SJCRH30 (cell line): ENCODE data around the gene IRF9. TPM values are rescaled to one million over a fixed set of nuclear protein-coding genes. Genes with fewer than 3 reads are reported as not detected.

ENCODE experiments used
- DNase-seq, 2 experiments: peaks; one replicate each; pipeline ENCODE4 v3.0.0-alpha.2; 2015 to 2020
- H3K27ac ChIP-seq: fragments of 250-450 bp; sonication (Bioruptor Pico); 2 replicates; pipeline ENCODE4 v1.5.1; 2020; ENCODE audit warnings: mild to moderate bottlenecking, moderate library complexity
- H3K27me3 ChIP-seq: fragments of 250-450 bp; sonication (Bioruptor Pico); 2 replicates; pipeline ENCODE4 v1.5.1; 2020; ENCODE audit warnings: mild to moderate bottlenecking, moderate library complexity
- H3K36me3 ChIP-seq: fragments of 250-450 bp; sonication (Bioruptor Pico); 2 replicates; pipeline ENCODE4 v1.5.1; 2020; ENCODE audit warnings: mild to moderate bottlenecking, moderate library complexity
- H3K4me1 ChIP-seq: fragments of 250-450 bp; sonication (Bioruptor Pico); 2 replicates; pipeline ENCODE4 v1.5.1; 2020; ENCODE audit warnings: mild to moderate bottlenecking, moderate library complexity
- H3K4me3 ChIP-seq: fragments of 250-450 bp; sonication (Bioruptor Pico); 2 replicates; pipeline ENCODE4 v1.5.1; 2020; ENCODE audit warnings: mild to moderate bottlenecking, moderate library complexity
- H3K9me3 ChIP-seq: fragments of 250-450 bp; sonication (Bioruptor Pico); replicated peaks from 2 replicates; pipeline ENCODE4 v1.5.1; 2020; ENCODE audit warnings: mild to moderate bottlenecking, moderate library complexity
- total RNA-seq: library from RNA; depleted of rRNA; stranded (reverse); fragments of >200 nt; shearing (Covaris generic); gene quantifications from 2 replicates; pipeline ENCODE4 v1.2.3, GENCODE V29; 2014

IRF9 gene
- total RNA-seq, 1 experiment from 2014 or later, result 15.9 TPM

- Histone ChIP-seq H3K4me1 (peaks cover 7% of the 10 kb centered on the region; the same call in 1 of the 2 replicates), H3K9me3 (no peaks in the 10 kb centered on the region), H3K27me3 (no peaks in the 10 kb centered on the region), H3K4me3 (no peak overlapping the region), H3K27ac (no peak overlapping the region), H3K36me3 (peaks cover 48% of the 10 kb centered on the region)
- no peak for DNase-seq
These were observed 23.3 kb downstream of the IRF9 start for GRCh38 chr14:24184104-24184970.

- H3K4me3 ChIP-seq, result no peak overlapping the region
- H3K9me3 ChIP-seq, result no peaks in the 10 kb centered on the region
- DNase-seq, result no peak
- H3K4me1 ChIP-seq, result peaks cover 7% of the 10 kb centered on the region; the same call in 1 of the 2 replicates
- H3K36me3 ChIP-seq, result peaks cover 44% of the 10 kb centered on the region
- no peaks in the 10 kb centered on the region for H3K27me3 ChIP-seq
- no peak overlapping the region for H3K27ac ChIP-seq
These were observed 24.0 kb downstream of the IRF9 start for GRCh38 chr14:24185026-24185425.

- Histone ChIP-seq H3K9me3 (no peaks in the 10 kb centered on the region), H3K27me3 (no peaks in the 10 kb centered on the region), H3K4me3 (no peak overlapping the region), H3K4me1 (peaks cover 7% of the 10 kb centered on the region; the same call in 1 of the 2 replicates), H3K27ac (no peak overlapping the region), H3K36me3 (peaks cover 40% of the 10 kb centered on the region)
- no peak for DNase-seq
These were observed 24.7 kb downstream of the IRF9 start for GRCh38 chr14:24185741-24186140.

GRCh38 chr14:24186831-24187538 lies 25.9 kb downstream of the IRF9 start:
- Histone ChIP-seq H3K27ac (no peak overlapping the region), H3K4me1 (peaks cover 7% of the 10 kb centered on the region; the same call in 1 of the 2 replicates), H3K36me3 (peaks cover 32% of the 10 kb centered on the region), H3K4me3 (no peak overlapping the region), H3K27me3 (no peaks in the 10 kb centered on the region), H3K9me3 (no peaks in the 10 kb centered on the region)
- DNase-seq, result no peak

GRCh38 chr14:24187539-24187915 lies 26.5 kb downstream of the IRF9 start:
- no peak overlapping the region for H3K27ac ChIP-seq
- H3K4me1 ChIP-seq, result peaks cover 7% of the 10 kb centered on the region; the same call in 1 of the 2 replicates
- H3K27me3 ChIP-seq, result no peaks in the 10 kb centered on the region
- peak overlapping the region; percentile 79 for H3K4me3 ChIP-seq
- DNase-seq, result no peak
- no peaks in the 10 kb centered on the region for H3K9me3 ChIP-seq
- peaks cover 34% of the 10 kb centered on the region for H3K36me3 ChIP-seq

- peak; percentile 98 for DNase-seq
- peaks cover 30% of the 10 kb centered on the region for H3K36me3 ChIP-seq
These were observed 27.4 kb downstream of the IRF9 start, which contains the start of gene IPO4 for GRCh38 chr14:24188251-24189058. IPO4 (minus strand) TSS chr14:24188816; CDS start chr14:24188787, 29 bp downstream.

GRCh38 chr14:24189059-24189375 lies 28.0 kb downstream of the IRF9 start:
- peak overlapping the region; percentile 11; the same call in 1 of the 2 replicates for H3K27ac ChIP-seq
- no peaks in the 10 kb centered on the region for H3K27me3 ChIP-seq
- DNase-seq, result no peak
- H3K4me3 ChIP-seq, result peak overlapping the region; percentile 79
- H3K4me1 ChIP-seq, result peaks cover 7% of the 10 kb centered on the region; the same call in 1 of the 2 replicates
- peaks cover 29% of the 10 kb centered on the region for H3K36me3 ChIP-seq
- no peaks in the 10 kb centered on the region for H3K9me3 ChIP-seq

More at GRCh38 chr14:24188251-24189058, 27.4 kb downstream of the IRF9 start, which contains the start of gene IPO4:
- Histone ChIP-seq H3K4me1 (peaks cover 7% of the 10 kb centered on the region; the same call in 1 of the 2 replicates), H3K9me3 (no peaks in the 10 kb centered on the region), H3K27me3 (no peaks in the 10 kb centered on the region), H3K27ac (peak within 1 kb of the TSS; percentile 48), H3K4me3 (peak within 1 kb of the TSS; percentile 79)

GRCh38 chr14:24189460-24189859 lies 28.4 kb downstream of the IRF9 start:
- Histone ChIP-seq H3K9me3 (no peaks in the 10 kb centered on the region), H3K27ac (no peak overlapping the region; the same call in 1 of the 2 replicates), H3K27me3 (no peaks in the 10 kb centered on the region), H3K4me1 (peaks cover 9% of the 10 kb centered on the region; the same call in 1 of the 2 replicates), H3K4me3 (no peak overlapping the region), H3K36me3 (peaks cover 26% of the 10 kb centered on the region)
- no peak for DNase-seq

GRCh38 chr14:24190416-24190815 lies 29.4 kb downstream of the IRF9 start:
- no peak for DNase-seq
- Histone ChIP-seq H3K27ac (no peak overlapping the region), H3K4me3 (no peak overlapping the region), H3K36me3 (peaks cover 19% of the 10 kb centered on the region), H3K4me1 (peaks cover 12% of the 10 kb centered on the region; the same call in 1 of the 2 replicates), H3K9me3 (no peaks in the 10 kb centered on the region), H3K27me3 (no peaks in the 10 kb centered on the region)

- no peak for DNase-seq
- no peaks in the 10 kb centered on the region for H3K27me3 ChIP-seq
These were observed 31.9 kb downstream of the IRF9 start for GRCh38 chr14:24192933-24193332.

GRCh38 chr14:24194186-24194872 lies 33.3 kb downstream of the IRF9 start:
- no peaks in the 10 kb centered on the region for H3K27me3 ChIP-seq
- peak overlapping the region; percentile 89; the same call in 1 of the 2 replicates for H3K4me3 ChIP-seq
- H3K4me1 ChIP-seq, result 0 out of 2 replicates have a peak, but pooled peaks cover 5% of the 10 kb centered on the region
- H3K9me3 ChIP-seq, result no peaks in the 10 kb centered on the region
- H3K27ac ChIP-seq, result no peak overlapping the region; the same call in 1 of the 2 replicates
- peaks cover 8% of the 10 kb centered on the region for H3K36me3 ChIP-seq
- no peak for DNase-seq

More at GRCh38 chr14:24192933-24193332, 31.9 kb downstream of the IRF9 start:
- H3K4me3 ChIP-seq, result no peak overlapping the region
- peaks cover 8% of the 10 kb centered on the region for H3K36me3 ChIP-seq
- no peak overlapping the region for H3K27ac ChIP-seq
- no peaks in the 10 kb centered on the region for H3K9me3 ChIP-seq
- H3K4me1 ChIP-seq, result peaks cover 8% of the 10 kb centered on the region; the same call in 1 of the 2 replicates

- no peak for DNase-seq
- Histone ChIP-seq H3K27me3 (no peaks in the 10 kb centered on the region), H3K27ac (peak overlapping the region; percentile 99), H3K9me3 (no peaks in the 10 kb centered on the region), H3K4me3 (peak overlapping the region; percentile 89), H3K4me1 (0 out of 2 replicates have a peak, but pooled peaks cover 5% of the 10 kb centered on the region), H3K36me3 (peaks cover 11% of the 10 kb centered on the region)
These were observed 33.8 kb downstream of the IRF9 start for GRCh38 chr14:24194873-24195185.

GRCh38 chr14:24195186-24196070 lies 34.4 kb downstream of the IRF9 start, which contains the start of gene TM9SF1:
TM9SF1 (minus strand) TSS chr14:24195441; CDS start chr14:24195019, 422 bp downstream.
- Histone ChIP-seq H3K27ac (peak within 1 kb of the TSS; percentile 99), H3K4me3 (peak within 1 kb of the TSS; percentile 89), H3K4me1 (0 out of 2 replicates have a peak, but pooled peaks cover 5% of the 10 kb centered on the region), H3K36me3 (peaks cover 15% of the 10 kb centered on the region), H3K27me3 (no peaks in the 10 kb centered on the region), H3K9me3 (no peaks in the 10 kb centered on the region)
- peak; percentile 89 to 90 for DNase-seq
